ENCODE data around the gene ZNF547. TPM values are rescaled to one million over a fixed set of nuclear protein-coding genes. Genes with fewer than 3 reads are reported as not detected.
A peak's percentile ranks its signal among the peaks of the same experiment; 100 is the strongest.

ZNF547 gene
- polyA plus RNA-seq, 2 of the 4 experiments (the other 2 are of a cell fraction): 2.0 to 2.9 TPM

DNA sequence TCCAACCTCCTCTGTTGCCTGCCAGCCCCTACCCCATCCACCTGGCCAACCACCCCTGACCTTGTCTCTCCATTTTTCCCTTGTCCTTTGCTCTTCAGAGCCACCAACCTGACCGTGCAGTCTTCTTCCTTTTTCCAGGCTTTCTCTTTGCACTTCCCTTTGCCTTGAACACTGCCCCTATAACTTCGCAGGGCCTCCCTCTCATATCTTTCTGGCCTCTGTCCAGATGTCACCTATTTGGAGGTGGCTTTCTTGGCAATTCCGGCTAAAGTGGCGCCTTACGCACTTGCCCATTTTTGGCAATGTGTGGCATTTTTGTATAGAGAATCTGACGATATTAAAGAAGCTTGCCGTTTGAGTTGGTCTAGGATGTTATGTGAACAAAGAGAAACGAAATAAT, 42.2 kb upstream of the ZNF547 start:
- Histone ChIP-seq H3K4me1 (no peaks in the 10 kb centered on the region), H3K27ac (peak overlapping the region; percentile 88 to 93; a peak in 5 of 6 replicates), H3K4me2 (peak overlapping the region; percentile 82), H3K9me3 (peaks cover 85% of the 10 kb centered on the region), H3K4me3 (peak overlapping the region; percentile 87)
- POLR2A ChIA-PET: no interaction called here
- TF ChIP-seq PHF8 (IDR thresholded peaks at IDR 0.05; ENCODE audit: borderline replicate concordance, low read depth): no peak
- TF ChIP-seq ESRRA (IDR thresholded peaks at IDR 0.05; ENCODE audit: borderline replicate concordance, low read length): no peak
- TF ChIP-seq TFCP2L1 (CRISPR knock-in tag; IDR thresholded peaks at IDR 0.05): no peak
- no peak for TF ChIP-seq HEYL (CRISPR knock-in tag; IDR thresholded peaks at IDR 0.05)
- TF ChIP-seq ZC3H11A (IDR thresholded peaks at IDR 0.05): no peak
- no peak for TF ChIP-seq RCOR1 (IDR thresholded peaks at IDR 0.05; ENCODE audit: low read depth, low read length)
- no peak for TF ChIP-seq NR3C1 (IDR thresholded peaks at IDR 0.05)
- TF ChIP-seq, protein P1, sequence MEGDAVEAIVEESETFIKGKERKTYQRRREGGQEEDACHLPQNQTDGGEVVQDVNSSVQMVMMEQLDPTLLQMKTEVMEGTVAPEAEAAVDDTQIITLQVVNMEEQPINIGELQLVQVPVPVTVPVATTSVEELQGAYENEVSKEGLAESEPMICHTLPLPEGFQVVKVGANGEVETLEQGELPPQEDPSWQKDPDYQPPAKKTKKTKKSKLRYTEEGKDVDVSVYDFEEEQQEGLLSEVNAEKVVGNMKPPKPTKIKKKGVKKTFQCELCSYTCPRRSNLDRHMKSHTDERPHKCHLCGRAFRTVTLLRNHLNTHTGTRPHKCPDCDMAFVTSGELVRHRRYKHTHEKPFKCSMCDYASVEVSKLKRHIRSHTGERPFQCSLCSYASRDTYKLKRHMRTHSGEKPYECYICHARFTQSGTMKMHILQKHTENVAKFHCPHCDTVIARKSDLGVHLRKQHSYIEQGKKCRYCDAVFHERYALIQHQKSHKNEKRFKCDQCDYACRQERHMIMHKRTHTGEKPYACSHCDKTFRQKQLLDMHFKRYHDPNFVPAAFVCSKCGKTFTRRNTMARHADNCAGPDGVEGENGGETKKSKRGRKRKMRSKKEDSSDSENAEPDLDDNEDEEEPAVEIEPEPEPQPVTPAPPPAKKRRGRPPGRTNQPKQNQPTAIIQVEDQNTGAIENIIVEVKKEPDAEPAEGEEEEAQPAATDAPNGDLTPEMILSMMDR (IDR thresholded peaks at IDR 0.05): no peak
- no peak for TF ChIP-seq RFX5 (IDR thresholded peaks at IDR 0.05)
- no peak for TF ChIP-seq EHMT2 (IDR thresholded peaks at IDR 0.05; ENCODE audit: low read depth)
- TF ChIP-seq JUN (IDR thresholded peaks at IDR 0.05): no peak
- no peak for TF ChIP-seq NFE2L2 (conservative IDR thresholded peaks at IDR 0.05; ENCODE audit: low read length)
- TF ChIP-seq, protein P2, sequence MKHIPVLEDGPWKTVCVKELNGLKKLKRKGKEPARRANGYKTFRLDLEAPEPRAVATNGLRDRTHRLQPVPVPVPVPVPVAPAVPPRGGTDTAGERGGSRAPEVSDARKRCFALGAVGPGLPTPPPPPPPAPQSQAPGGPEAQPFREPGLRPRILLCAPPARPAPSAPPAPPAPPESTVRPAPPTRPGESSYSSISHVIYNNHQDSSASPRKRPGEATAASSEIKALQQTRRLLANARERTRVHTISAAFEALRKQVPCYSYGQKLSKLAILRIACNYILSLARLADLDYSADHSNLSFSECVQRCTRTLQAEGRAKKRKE (CRISPR knock-in tag; IDR thresholded peaks at IDR 0.05; ENCODE audit: low read depth): no peak
- no peak for TF ChIP-seq MAFK (IDR thresholded peaks at IDR 0.05; ENCODE audit: partially characterized antibody)
- no peak for FAIRE-seq
- ATAC-seq: no peak
- DNase-seq (ENCODE audit: low read depth in 1 of 2, low spot score in 1 of 2): no peak
- 62% methylated on average over 8 of the region's 8 CpGs for WGBS (ENCODE audit: missing lambda C conversion rate)
- CTCF ChIA-PET: interaction anchor here (1.1 kb wide), 1 partner anchor 9 kb away, joined by 3 read pairs; no protein-coding TSS in a partner anchor

DNA sequence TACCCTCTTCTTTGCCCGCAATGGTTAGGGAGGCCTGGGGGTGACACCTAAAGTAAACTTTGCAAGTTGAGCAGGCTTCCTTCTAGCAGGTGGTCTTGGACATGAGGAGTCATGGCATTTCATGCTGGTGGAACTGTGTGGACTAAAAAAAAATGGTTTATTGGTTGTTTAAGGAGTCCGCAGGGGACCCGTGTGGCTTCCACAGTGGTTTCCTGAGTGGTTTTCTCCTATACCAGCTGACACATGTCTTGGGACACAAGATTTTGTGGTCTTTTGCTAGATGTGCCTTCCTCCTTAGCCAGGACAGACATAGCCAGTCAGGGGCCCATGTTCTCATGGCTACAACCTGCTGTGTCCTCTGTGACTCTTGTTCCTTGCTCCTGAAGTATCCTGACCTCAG, 41.6 kb upstream of the ZNF547 start:
- ChIA-PET CTCF (interaction anchor here (1.1 kb wide), 1 partner anchor 10 kb away, joined by 3 read pairs; no protein-coding TSS in a partner anchor), POLR2A (no interaction called here)
- DNase-seq (ENCODE audit: low read depth in 1 of 2, low spot score in 1 of 2) (no peak), ATAC-seq (no peak), FAIRE-seq (no peak)
- Histone ChIP-seq H3K9me3 (peaks cover 85% of the 10 kb centered on the region), H3K4me2 (peak overlapping the region; percentile 82), H3K4me1 (no peaks in the 10 kb centered on the region), H3K4me3 (no peak overlapping the region), H3K27ac (no peak overlapping the region)
- WGBS (ENCODE audit: missing lambda C conversion rate): 92% methylated on average over 3 of the region's 3 CpGs
- no peak for TF ChIP-seq POLR2A (IDR thresholded peaks at IDR 0.05; ENCODE audit: low read length)
- no peak for TF ChIP-seq ZSCAN20 (CRISPR knock-in tag; IDR thresholded peaks at IDR 0.05)
- no peak for TF ChIP-seq TP53 (CRISPR knock-in tag; IDR thresholded peaks at IDR 0.05)
- no peak for TF ChIP-seq MYC (IDR thresholded peaks at IDR 0.05; ENCODE audit: borderline replicate concordance, low read length)
- no peak for TF ChIP-seq CBX2 (IDR thresholded peaks at IDR 0.05; ENCODE audit: borderline replicate concordance, low read depth)
- no peak for TF ChIP-seq ZC3H11A (IDR thresholded peaks at IDR 0.05)
- TF ChIP-seq HOXB13 (CRISPR knock-in tag; IDR thresholded peaks at IDR 0.05; ENCODE audit: low read depth): no peak

DNA sequence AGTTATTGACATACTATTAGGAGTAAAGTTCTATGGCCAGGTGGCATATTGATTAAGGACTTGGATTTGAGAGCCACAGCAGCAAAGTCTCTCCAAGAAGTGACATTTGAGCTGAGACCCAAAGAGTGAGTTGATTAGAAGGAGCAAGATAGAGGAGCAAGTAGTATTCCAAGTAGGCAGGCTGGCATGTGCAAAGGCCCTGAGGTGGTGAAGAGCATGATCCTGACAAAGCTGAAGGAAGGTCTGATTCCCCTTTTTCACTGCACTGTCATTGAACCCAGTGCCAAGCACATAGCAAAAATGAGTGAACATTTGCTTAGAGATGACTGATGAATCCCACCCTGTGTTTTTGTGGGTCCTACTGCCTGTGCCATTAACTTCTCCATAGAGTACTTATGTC, 38.4 kb upstream of the ZNF547 start:
- POLR2A ChIA-PET: no interaction called here
- FAIRE-seq: no peak
- no peak for TF ChIP-seq RAD21 (conservative IDR thresholded peaks at IDR 0.05 in 1 of 2, IDR thresholded peaks at IDR 0.05 in 1 of 2)
- TF ChIP-seq RNF2 (IDR thresholded peaks at IDR 0.05; ENCODE audit: borderline replicate concordance, low read depth): no peak
- no peak for TF ChIP-seq RFX5 (IDR thresholded peaks at IDR 0.05)
- TF ChIP-seq POLR2A (IDR thresholded peaks at IDR 0.05; ENCODE audit: low read length): no peak
- TF ChIP-seq MAZ (IDR thresholded peaks at IDR 0.05; ENCODE audit: borderline replicate concordance, low read depth, low read length): no peak
- no peak for TF ChIP-seq NFE2L2 (conservative IDR thresholded peaks at IDR 0.05; ENCODE audit: low read length)
- TF ChIP-seq CEBPB (IDR thresholded peaks at IDR 0.05): no peak
- TF ChIP-seq EHF (CRISPR knock-in tag; IDR thresholded peaks at IDR 0.05): no peak
- TF ChIP-seq, protein P3, sequence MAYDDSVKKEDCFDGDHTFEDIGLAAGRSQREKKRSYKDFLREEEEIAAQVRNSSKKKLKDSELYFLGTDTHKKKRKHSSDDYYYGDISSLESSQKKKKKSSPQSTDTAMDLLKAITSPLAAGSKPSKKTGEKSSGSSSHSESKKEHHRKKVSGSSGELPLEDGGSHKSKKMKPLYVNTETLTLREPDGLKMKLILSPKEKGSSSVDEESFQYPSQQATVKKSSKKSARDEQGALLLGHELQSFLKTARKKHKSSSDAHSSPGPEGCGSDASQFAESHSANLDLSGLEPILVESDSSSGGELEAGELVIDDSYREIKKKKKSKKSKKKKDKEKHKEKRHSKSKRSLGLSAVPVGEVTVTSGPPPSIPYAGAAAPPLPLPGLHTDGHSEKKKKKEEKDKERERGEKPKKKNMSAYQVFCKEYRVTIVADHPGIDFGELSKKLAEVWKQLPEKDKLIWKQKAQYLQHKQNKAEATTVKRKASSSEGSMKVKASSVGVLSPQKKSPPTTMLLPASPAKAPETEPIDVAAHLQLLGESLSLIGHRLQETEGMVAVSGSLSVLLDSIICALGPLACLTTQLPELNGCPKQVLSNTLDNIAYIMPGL (CRISPR knock-in tag; IDR thresholded peaks at IDR 0.05; ENCODE audit: borderline replicate concordance): no peak
- TF ChIP-seq CHD2 (IDR thresholded peaks at IDR 0.05; ENCODE audit: low read length, partially characterized antibody): no peak
- TF ChIP-seq HOXA7 (CRISPR knock-in tag; IDR thresholded peaks at IDR 0.05): no peak

More for the DNA sequence above, 38.4 kb upstream of the ZNF547 start:
- CTCF ChIA-PET: interaction anchor here (0.6 kb wide), 1 partner anchor 9 kb away, joined by 3 read pairs; no protein-coding TSS in a partner anchor
- Histone ChIP-seq H3K27ac (no peak overlapping the region), H3K4me1 (no peaks in the 10 kb centered on the region), H3K4me3 (no peak overlapping the region), H3K4me2 (no peak overlapping the region), H3K9me3 (peaks cover 89% of the 10 kb centered on the region)
- ATAC-seq: no peak
- DNase-seq (ENCODE audit: low read depth in 1 of 2, low spot score in 1 of 2): no peak

Measured in A549 (cell line).